Dedifferentiated amniotic fluid mesenchymal stem cell (primary cell): Measurements from ENCODE around the gene ZNF500.
A peak's percentile ranks its signal among the peaks of the same experiment; 100 is the strongest.
"Not testable (repeated sequence)": the region's sequence is repeated elsewhere in the genome, so short reads cannot be mapped to it uniquely, and the experiment has no call there.

Experiments used
- DNase-seq: peaks from one replicate; pipeline ENCODE4 v3.0.0-alpha.2; 2016; ENCODE audit errors: extremely low spot score

Gene ZNF500

DNA sequence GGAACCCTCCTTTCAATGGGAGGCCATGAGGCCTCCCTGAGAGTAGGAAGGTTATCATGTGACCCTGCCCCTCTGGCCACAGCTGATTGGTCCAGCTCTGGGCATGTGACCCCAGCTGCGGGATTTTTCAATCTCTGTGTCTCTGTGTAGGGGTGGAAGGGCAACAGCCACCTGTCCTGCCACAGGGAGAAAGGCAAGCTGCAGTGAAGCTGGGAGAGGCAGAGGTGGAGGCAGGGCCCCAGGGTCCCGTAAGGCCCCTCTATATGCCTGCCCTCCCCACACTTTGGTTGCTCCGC, 21.7 kb downstream of the ZNF500 start:
- no peak for DNase-seq

DNA sequence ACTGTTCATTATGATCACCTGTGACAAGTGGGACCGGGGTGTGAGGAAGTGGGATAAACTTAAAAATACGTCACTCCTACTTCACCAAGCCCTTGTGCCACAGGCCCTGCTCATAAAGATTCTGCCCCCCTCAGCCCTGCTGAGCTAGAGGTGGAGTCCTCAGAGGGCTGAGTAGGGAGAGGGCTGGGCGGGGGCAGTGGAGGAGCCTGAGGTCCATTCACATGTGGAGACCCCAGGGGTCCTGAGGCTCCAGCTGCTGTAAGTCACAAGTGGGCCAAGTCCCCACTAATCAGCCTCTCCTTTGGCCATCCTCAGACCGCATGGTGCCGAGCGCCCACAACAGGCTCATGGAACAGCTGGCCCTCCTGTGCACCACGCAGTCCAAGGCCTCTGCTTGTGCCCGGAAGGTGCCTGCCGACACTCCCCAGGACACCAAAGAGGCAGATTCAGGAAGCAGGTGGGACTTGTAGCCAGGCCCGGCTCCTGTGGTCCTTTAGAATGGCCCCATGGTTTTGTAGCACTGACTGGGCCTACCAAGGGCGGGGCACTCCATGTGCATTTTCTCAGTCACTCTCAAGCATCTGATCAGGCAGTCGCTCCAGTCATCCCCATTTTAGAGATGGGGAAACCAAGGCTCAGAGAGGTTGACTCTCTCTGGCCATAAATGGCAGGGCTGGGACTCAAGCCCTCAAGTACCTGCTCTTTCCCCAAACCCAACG, 22.2 kb downstream of the ZNF500 start:
- DNase-seq = no peak

DNA sequence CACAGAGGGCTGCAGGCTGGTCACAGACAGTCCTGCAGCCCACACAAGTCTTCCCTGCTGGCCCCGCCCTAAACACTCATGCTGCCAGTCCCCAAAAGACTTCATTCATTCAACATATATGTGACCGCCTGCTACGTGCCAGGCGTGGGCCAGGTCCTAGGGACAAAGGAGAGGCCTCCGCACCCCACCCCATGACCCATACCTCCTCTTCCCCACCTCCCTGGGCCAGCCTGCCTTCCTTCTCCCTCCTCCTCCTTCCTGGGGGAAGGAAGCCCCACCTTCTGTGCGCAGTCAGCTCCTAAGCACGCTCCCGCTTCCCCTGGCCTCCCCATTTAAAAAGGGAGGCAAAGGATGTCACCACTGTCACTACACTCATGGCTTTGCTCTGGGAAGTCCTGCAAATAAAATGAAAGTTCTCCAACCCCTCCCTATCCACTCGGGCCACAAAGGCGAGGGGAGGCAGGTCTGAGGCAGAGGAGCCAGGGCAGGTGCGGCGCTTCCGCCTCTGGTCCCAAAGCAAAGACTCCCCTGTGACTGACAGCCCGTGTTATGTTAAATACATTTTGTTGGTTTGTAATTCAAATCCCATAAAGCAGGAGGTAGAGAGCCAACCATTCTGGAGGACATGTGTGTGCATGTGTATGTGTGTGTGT, 23.6 kb downstream of the ZNF500 start:
- DNase-seq = no peak

DNA sequence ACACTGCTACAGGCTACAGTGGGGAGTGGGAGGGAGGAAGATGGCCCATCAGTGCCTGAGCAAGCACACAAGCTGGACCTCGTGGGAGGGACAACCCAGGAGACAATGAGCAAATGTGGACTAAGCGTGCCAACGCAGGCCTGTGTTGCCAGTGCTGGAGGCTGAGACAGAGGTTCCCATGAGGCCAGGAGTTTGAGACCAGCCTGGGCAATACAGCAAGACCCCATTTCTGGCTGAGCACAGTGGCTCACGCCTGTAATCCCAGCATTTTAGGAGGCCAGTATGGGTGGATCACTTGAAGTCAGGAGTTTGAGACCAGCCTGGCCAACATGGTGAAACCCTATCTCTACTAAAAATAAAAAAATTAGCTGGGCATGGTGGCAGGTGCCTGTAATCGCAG, 28.6 kb downstream of the ZNF500 start:
- DNase-seq = not testable (repeated sequence)

DNA sequence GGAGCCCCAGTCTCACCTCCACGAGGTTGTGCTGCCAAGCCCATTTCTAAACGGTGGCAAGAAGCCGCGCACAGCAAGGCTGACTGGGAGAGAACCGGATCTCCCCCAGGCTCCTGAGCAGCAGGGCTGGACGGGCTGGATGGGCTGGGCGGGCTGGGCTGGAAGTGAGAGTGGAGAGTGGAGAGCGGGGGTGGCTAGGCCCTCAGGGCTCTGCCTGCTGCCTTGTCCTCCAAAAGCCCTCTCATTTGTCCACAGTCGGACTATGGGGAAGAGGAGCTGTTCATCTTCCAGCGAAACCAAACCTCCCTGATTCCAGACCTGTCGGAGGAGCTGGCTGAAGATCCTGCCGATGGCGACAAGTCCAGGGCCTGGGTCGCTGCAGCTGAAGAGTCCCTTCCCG, 29.4 kb downstream of the ZNF500 start:
- DNase-seq = no peak

GRCh38 chr16:4736546-4736945, 30.4 kb downstream of the ZNF500 start:
- no peak for DNase-seq

DNA sequence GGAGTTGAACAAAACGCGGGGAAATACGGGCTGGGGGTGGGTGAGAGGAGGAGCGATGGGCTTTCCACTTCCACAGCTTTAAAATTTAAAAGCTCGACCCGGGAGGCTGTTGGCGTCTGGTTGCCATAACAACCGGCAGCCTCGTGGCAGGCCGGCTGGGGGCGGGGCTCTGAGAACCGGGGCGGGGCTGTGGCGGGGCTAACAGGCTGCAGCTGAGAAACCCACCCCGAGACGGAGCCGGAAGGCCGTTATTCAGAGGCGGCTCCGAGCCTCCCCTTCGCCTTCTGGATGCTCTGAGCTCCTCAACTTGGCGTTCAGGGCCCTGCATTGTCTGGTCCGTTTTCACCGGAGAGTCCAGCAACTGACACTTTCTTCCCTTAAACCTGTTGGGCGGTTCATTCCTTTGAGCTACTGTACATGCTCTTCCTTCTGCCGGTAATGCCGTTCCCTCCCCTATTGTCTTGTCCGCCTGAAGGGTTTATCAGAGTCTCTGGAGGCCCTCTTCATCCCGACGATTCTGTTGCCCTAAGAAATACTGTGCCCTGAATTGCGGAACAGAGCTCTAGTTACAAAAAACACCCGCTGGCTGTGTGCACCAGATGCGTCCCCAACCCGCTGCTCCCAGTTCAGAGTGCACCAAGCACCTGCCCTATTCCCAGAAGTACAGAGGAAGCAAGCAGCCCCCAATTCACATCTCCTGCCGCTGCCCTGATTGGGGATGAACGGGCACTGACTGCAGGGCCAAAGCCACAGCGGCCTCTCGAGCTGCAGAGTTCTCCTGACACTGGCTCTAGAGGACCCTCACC, 32.0 kb downstream of the ZNF500 start:
- peak; percentile 62 for DNase-seq

DNA sequence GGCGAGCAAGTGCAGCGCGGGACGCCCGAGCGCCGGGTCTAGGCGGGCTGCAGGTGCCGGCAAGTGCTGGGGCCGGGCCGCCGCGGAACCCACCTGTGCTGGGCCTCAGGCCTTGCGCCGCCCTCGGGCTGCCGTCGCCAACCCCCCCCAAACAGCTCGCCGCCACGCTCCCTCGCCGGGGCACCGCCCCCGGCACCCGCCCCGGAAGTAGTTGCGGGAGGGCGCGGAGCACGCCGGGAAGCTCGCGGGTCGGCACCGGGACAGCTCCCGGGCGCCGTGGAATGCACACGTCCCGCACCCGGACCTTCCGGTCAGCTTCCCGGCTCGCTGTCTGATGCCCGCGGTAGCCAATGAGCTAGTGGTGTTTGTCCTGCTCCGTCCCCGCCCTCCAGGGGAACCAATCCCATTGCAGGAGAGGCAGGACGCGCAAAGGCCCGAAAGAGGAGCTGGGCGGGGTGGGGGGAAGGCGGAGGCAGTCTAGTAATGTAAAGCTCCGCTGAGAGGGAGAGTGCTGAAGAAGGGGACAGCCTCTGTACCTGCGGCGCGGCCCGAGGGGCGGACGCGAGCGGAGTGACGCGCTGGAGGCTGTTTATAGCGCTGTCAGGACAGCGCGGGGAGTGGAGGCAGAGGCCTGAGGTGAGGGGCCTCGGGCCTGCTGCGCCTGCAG, 32.8 kb downstream of the ZNF500 start, which contains the start of the genes ANKS3 and DNAAF8:
Gene ANKS3, minus strand, starts transcription at position 209 of the 667 bp plus-strand sequence. CDS start 4,122 bp downstream, outside the sequence.
Gene DNAAF8, plus strand, starts transcription at position 475 of the 667 bp plus-strand sequence. CDS start 1,978 bp downstream, outside the sequence.
- peak; percentile 98 for DNase-seq

- no peak for DNase-seq
Measured at GRCh38 chr16:4733747-4734062, 33.3 kb downstream of the ZNF500 start.

GRCh38 chr16:4733211-4733742, 33.7 kb downstream of the ZNF500 start:
- no peak for DNase-seq

DNA sequence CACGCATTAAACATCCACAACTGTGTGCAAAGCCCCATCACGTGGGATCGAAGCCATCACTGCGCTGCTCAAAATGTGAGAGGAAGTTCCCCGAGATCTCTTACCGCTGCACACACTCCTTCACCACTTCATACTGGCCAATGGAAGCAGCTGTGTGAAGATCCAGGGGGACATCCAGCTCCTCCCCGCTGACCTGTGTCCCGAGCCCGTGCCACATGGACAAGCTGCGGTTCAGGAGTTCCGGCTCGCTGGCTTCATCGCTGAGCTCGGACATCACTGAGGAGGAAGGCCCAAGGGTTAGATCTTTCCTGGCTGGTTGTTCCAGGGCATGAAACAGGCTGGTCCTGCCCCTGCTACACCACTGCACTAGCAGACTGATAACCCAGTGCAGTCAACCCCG, 37.1 kb downstream of the ZNF500 start:
- no peak for DNase-seq

DNA sequence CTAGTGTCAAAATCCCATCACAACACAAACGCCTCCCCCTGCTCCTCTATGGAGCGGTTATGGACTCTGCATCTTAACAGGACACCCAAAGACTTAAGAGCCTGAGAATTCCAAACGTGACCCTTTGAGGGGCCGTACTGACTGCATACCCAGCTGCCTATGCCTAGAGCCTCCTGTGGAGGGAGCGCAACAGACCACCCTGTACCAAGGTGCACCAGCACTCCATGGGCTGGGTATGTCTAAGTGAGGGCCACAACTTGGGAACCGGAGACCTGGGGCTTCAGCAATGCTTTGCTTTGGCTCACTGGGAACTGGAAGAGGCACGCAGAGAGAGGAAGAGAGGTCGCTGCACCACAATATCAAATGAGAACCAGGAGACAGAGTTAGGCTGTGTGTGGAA, 38.3 kb downstream of the ZNF500 start:
- no peak for DNase-seq

DNA sequence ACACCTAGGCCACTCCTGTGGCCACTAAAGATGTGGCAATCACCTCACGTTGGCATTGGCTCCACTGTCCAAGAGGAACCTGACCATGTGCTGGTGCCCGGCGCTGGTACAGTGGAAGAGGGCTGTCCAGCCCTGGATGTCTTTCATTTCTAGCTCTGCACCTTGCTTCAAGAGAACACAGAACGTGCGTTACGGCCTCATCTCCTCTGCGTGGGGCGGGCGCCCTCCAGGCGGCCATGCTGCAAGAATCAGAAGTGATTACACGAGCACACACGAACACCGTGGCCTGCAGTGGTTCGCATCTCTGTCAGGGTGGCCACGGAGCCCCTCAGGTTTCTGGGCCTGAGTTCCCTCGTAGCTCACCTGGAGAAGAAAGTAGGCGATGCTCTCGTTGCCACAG, 40.3 kb downstream of the ZNF500 start:
- no peak for DNase-seq

DNA sequence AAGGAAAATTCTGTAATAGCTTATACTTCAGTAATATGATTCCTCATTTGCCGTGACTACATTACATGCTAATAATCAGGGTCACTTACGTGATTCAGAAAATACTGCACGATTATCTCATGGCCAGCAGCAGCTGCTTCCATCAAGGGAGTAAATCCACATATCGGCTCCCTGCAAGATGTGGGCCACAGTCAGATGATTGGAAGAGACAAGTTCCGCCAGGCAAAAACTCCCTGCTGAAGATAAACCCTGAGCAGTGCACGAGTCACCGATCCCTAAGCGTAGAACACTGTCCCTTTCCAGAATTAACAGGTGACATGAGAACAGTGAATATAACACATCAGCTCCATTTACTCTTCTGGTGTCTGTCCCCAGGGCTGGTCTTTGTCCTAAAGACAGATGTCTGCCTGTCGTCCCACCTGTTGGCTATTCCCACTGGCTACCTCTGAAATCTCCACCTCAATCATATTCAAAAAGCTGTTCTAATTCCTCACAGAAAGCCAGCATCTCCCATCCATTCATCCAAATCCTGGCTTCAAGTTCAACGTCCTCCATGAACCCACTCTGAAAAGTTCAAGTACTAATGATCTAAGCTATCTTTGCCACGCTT, 42.2 kb downstream of the ZNF500 start:
- DNase-seq = no peak

GRCh38 chr16:4723071-4723767, 43.7 kb downstream of the ZNF500 start:
- DNase-seq = no peak

DNA sequence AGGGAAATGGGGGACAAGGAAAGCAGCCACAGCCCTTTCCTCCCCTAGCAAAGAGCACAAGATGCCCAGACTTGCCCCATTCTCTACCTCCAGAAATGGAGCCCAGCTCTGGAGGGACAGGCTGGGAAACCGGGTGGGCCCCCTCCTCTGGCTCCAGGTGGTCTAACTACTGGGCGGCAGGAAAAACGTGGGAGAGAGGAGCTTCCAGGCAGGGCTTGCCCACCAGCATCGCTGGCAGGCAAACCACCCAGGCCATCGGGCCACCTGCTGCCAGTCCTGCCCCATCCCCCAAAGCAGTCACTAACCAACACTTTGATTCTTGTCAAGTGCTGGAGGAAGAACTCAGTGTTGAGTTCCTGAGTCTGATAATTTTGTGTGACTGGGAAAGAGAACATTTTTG, 48.5 kb downstream of the ZNF500 start:
- no peak for DNase-seq

DNA sequence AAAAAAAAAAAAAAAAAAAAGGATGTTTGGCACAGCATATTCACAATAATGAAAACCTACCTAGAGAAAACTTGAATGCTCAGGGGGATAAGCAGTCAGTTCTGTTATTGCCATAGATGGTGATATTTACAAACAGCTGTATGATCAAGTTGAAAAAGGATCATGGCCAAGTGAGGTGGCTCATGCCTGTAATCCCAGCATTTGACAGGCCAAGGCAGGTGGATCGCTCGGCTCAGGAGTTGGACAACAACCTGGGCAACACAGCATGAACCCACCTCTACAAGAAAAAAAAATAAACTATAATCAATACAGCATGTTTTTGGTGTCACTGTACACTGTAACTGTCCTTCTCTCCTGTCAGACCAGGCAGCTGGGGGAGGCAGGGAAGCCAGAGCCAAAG, 52.0 kb downstream of the ZNF500 start:
- DNase-seq = no peak

DNA sequence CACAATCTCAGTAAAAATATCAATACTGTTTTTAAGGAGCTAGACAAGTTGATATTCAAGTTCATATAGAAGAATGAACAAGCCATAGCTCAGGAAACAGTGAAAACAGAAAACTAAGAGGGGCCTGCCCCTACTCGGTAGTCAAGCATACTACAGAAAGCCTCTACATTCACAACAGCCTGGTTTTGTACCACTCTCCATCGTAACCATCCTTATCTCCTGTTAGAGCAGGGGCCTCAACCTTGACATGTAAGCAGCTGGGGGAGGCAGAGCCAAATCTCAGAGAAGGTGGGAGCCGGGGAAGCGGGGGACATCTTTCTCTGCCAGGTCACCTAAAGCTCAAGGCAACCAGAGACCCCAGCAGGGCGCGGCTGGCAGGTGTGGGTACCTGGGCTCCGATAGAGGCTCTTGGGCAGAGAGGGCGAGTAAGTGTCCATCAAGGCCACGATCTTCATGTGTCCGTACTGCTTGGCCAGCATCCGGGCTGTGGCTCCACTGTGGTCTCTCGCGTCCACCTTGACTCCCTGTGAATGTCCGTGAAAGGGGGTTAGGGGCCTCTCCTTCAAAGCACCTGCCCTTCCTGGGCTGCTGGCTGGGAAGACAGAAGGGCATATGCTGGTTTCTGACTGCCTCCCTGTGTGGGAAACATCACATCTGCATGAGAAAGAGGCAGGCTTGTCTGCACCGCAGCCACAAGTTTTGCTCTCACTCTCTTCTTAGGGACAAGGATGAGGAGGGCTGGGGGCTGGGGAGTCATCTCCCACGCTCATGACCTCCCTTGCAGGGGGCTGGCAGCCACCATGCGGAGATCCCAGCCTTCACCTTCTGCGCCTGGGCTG, 53.1 kb downstream of the ZNF500 start:
- no peak for DNase-seq

- DNase-seq = no peak
Measured at GRCh38 chr16:4709481-4709880, 57.5 kb downstream of the ZNF500 start.

DNA sequence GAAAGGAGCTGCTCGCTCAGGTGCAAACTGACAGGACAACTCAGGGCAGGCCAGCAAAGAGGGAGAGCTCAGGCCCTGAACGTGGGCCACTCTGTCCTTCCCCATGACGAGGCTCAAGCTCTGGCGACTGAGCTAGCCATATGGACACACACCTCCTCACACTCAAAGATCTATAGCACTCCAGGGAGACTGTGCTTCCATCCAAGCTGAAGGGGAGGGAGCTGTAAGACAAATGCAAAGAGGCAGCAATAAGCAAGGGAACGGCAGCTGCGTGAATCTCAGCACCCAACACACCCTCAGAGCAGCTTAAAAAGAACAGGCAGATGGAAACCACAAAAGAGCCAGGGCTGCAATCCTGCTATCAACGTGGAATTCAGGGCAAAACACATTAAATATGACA, 60.1 kb downstream of the ZNF500 start:
- DNase-seq = no peak
